Effector memory CD4-positive, alpha-beta T cell (primary cell): Measurements from ENCODE around the gene ZNF829.

Experiments
- DNase-seq, 3 donors: peaks; one replicate each; pipeline ENCODE4 v3.0.0-alpha.2; 2020
- H3K27ac ChIP-seq: 2 replicates; pipeline ENCODE4 v1.7.0; 2013; ENCODE audit warnings: mild to moderate bottlenecking, low read length, moderate library complexity; ENCODE audit not compliant: insufficient read depth, poor library complexity, severe bottlenecking
- H3K27me3 ChIP-seq: replicated peaks from 2 replicates; pipeline ENCODE4 v1.7.0; 2013; ENCODE audit warnings: mild to moderate bottlenecking, low read length; ENCODE audit not compliant: insufficient read depth, control insufficient read depth, poor library complexity, severe bottlenecking
- H3K36me3 ChIP-seq: 2 replicates; pipeline ENCODE4 v1.7.0; 2013; ENCODE audit warnings: mild to moderate bottlenecking, low read length, moderate library complexity; ENCODE audit not compliant: control insufficient read depth, insufficient read depth
- H3K4me1 ChIP-seq: 2 replicates; pipeline ENCODE4 v1.7.0; 2013; ENCODE audit warnings: low read length, mild to moderate bottlenecking; ENCODE audit not compliant: control insufficient read depth, insufficient read depth, poor library complexity, severe bottlenecking
- H3K4me3 ChIP-seq: 2 replicates; pipeline ENCODE4 v1.7.0; 2013; ENCODE audit warnings: low read length, low read depth, mild to moderate bottlenecking; ENCODE audit not compliant: insufficient read depth, poor library complexity, severe bottlenecking
- H3K9me3 ChIP-seq: 2 replicates; pipeline ENCODE4 v1.7.0; 2013; ENCODE audit warnings: mild to moderate bottlenecking, low read length, moderate library complexity; ENCODE audit not compliant: control insufficient read depth
- total RNA-seq, 3 donors: gene quantifications; one replicate each; lab custom pipeline; 2026; lab: John Stamatoyannopoulos, UW

Gene ZNF829
- 6.7 to 11.2 (median 7.3) reads per million in 3 donors for total RNA-seq

GRCh38 chr19:36915992-36916830, at the start of gene ZNF829, which contains the start of gene ZNF568:
Gene ZNF829 (minus strand): TSS chr19:36916291. CDS start chr19:36915167, 1,124 bp downstream.
Gene ZNF568 (plus strand): TSS chr19:36916332. CDS start chr19:36922771, 6,439 bp downstream.
- Histone ChIP-seq H3K4me3 (peak within 1 kb of the TSS; percentile 73), H3K27me3 (no peaks in the 10 kb centered on the region), H3K4me1 (peaks cover 8% of the 10 kb centered on the region), H3K9me3 (no peaks in the 10 kb centered on the region), H3K27ac (peak within 1 kb of the TSS; percentile 92), H3K36me3 (peaks cover 21% of the 10 kb centered on the region)
- peak; percentile 81 to 91 (median 90) for DNase-seq

- Histone ChIP-seq H3K9me3 (peaks cover 3% of the 10 kb centered on the region), H3K4me1 (no peaks in the 10 kb centered on the region), H3K4me3 (no peak overlapping the region), H3K27me3 (no peaks in the 10 kb centered on the region), H3K36me3 (no peaks in the 10 kb centered on the region), H3K27ac (no peak overlapping the region)
- DNase-seq = no peak
These were observed 47.2 kb upstream of the ZNF829 start for GRCh38 chr19:36963280-36963679.

GRCh38 chr19:36962346-36962745, 46.3 kb upstream of the ZNF829 start:
- Histone ChIP-seq H3K4me1 (no peaks in the 10 kb centered on the region), H3K27ac (no peak overlapping the region), H3K27me3 (no peaks in the 10 kb centered on the region), H3K4me3 (no peak overlapping the region), H3K36me3 (no peaks in the 10 kb centered on the region), H3K9me3 (peaks cover 3% of the 10 kb centered on the region)
- DNase-seq = no peak

- peaks cover 21% of the 10 kb centered on the region for H3K9me3 ChIP-seq
- H3K4me1 ChIP-seq = no peaks in the 10 kb centered on the region
- H3K4me3 ChIP-seq = no peak overlapping the region
- no peak for DNase-seq
- no peaks in the 10 kb centered on the region for H3K27me3 ChIP-seq
- no peak overlapping the region for H3K27ac ChIP-seq
- peaks cover 36% of the 10 kb centered on the region for H3K36me3 ChIP-seq
These were observed 34.4 kb upstream of the ZNF829 start for GRCh38 chr19:36950335-36951119.

GRCh38 chr19:36939153-36939552, 23.1 kb upstream of the ZNF829 start:
- H3K27ac ChIP-seq = no peak overlapping the region
- H3K4me3 ChIP-seq = no peak overlapping the region
- no peaks in the 10 kb centered on the region for H3K4me1 ChIP-seq
- DNase-seq = no peak
- H3K36me3 ChIP-seq = peaks cover 57% of the 10 kb centered on the region
- no peaks in the 10 kb centered on the region for H3K27me3 ChIP-seq
- H3K9me3 ChIP-seq = peaks cover 8% of the 10 kb centered on the region

GRCh38 chr19:36931684-36932083, 15.6 kb upstream of the ZNF829 start:
- Histone ChIP-seq H3K36me3 (peaks cover 30% of the 10 kb centered on the region), H3K4me3 (no peak overlapping the region), H3K27ac (no peak overlapping the region), H3K9me3 (no peaks in the 10 kb centered on the region), H3K4me1 (no peaks in the 10 kb centered on the region), H3K27me3 (no peaks in the 10 kb centered on the region)
- DNase-seq = no peak

GRCh38 chr19:36918090-36918489, 2.0 kb upstream of the ZNF829 start:
- Histone ChIP-seq H3K27ac (no peak overlapping the region), H3K4me1 (peaks cover 8% of the 10 kb centered on the region), H3K4me3 (no peak overlapping the region), H3K36me3 (peaks cover 24% of the 10 kb centered on the region), H3K9me3 (no peaks in the 10 kb centered on the region), H3K27me3 (no peaks in the 10 kb centered on the region)
- DNase-seq = no peak

GRCh38 chr19:36916991-36917390, 900 bp upstream of the ZNF829 start:
- no peaks in the 10 kb centered on the region for H3K9me3 ChIP-seq
- peaks cover 8% of the 10 kb centered on the region for H3K4me1 ChIP-seq
- peak overlapping the region; percentile 73 for H3K4me3 ChIP-seq
- no peak for DNase-seq
- no peaks in the 10 kb centered on the region for H3K27me3 ChIP-seq
- H3K27ac ChIP-seq = peak overlapping the region; percentile 92
- H3K36me3 ChIP-seq = peaks cover 21% of the 10 kb centered on the region

- Histone ChIP-seq H3K36me3 (peaks cover 59% of the 10 kb centered on the region), H3K27me3 (no peaks in the 10 kb centered on the region), H3K4me1 (no peaks in the 10 kb centered on the region), H3K27ac (no peak overlapping the region), H3K9me3 (peaks cover 42% of the 10 kb centered on the region), H3K4me3 (no peak overlapping the region)
- DNase-seq = no peak
These were observed 17.7 kb downstream of the ZNF829 start for GRCh38 chr19:36898422-36898821.
